Measurements from ENCODE around the gene CLEC20A.

GRCh38 chr1:178531887-178532286 is 35.1 kb upstream of the CLEC20A start:
- TF ChIP-seq CTCF (IDR thresholded peaks at IDR 0.05) (no peak), EP300 (IDR thresholded peaks at IDR 0.05) (no peak), POLR2A (IDR thresholded peaks at IDR 0.05) (no peak)

Data from ovary (tissue), 3 donors.